SK-N-SH (cell line): ENCODE data around the gene APBB2. TPM values are rescaled to one million over a fixed set of nuclear protein-coding genes. Genes with fewer than 3 reads are reported as not detected.
A peak's percentile ranks its signal among the peaks of the same experiment; 100 is the strongest.

Experiments
- CTCF ChIA-PET: fragments of 300-600, 350-600 bp; formaldehyde crosslinking; extraction: SDS; loops from one replicate; lab custom pipeline; 2021; lab: Yijun Ruan, JAX
- POLR2A ChIA-PET: fragments of 350-600 bp; sonication (Branson Sonifier 250); formaldehyde crosslinking; extraction: SDS; loops from one replicate; lab custom pipeline; 2020; ENCODE audit warnings: antibody characterized with exemption, inconsistent platforms; lab: Yijun Ruan, JAX
- DNase-seq: peaks from one replicate; pipeline ENCODE4 v3.0.0; 2012
- H2AFZ ChIP-seq: fragments of 200-600 bp; sonication (generic); 2 replicates; pipeline ENCODE4 v1.8.1; 2016; ENCODE audit warnings: antibody characterized with exemption, mild to moderate bottlenecking, low read depth
- H3F3A ChIP-seq: fragments of 200-600 bp; sonication (generic); replicated peaks from 2 replicates; pipeline ENCODE3; 2016; ENCODE audit warnings: antibody characterized with exemption, mild to moderate bottlenecking; ENCODE audit not compliant: insufficient read depth
- H3K27ac ChIP-seq, 2 experiments: fragments of 200-500 bp in 1 of 2; fragments of 200-600 bp in 1 of 2; sonication (Bioruptor generic) in 1 of 2; sonication (generic), shearing (Covaris generic) in 1 of 2; 2 replicates each; pipeline versions ENCODE4 v1.5.1 to v1.6.1; 2014 to 2016; ENCODE audit warnings: low read depth in 2 of 2, inconsistent platforms in 1 of 2, low read length in 1 of 2, mild to moderate bottlenecking in 1 of 2, mixed read lengths in 1 of 2
- H3K27me3 ChIP-seq: fragments of 200-600 bp; sonication (generic), shearing (Covaris generic); 2 replicates; pipeline ENCODE4 v1.6.1; 2016; ENCODE audit warnings: mixed run types; ENCODE audit not compliant: insufficient read depth
- H3K36me3 ChIP-seq, 2 experiments: fragments of 200-500 bp in 1 of 2; fragments of 200-600 bp in 1 of 2; sonication (Bioruptor generic) in 1 of 2; sonication (generic) in 1 of 2; replicated peaks in 1 of 2; 2 replicates each; pipeline versions ENCODE3 to v1.5.1; 2014 to 2016; ENCODE audit warnings: low read length in 1 of 2, mild to moderate bottlenecking in 1 of 2; ENCODE audit not compliant: insufficient read depth in 2 of 2, control insufficient read depth in 1 of 2
- H3K4me1 ChIP-seq, 2 experiments: fragments of 200-500 bp in 1 of 2; fragments of 200-600 bp in 1 of 2; sonication (Bioruptor generic) in 1 of 2; sonication (generic), shearing (Covaris generic) in 1 of 2; 2 replicates each; pipeline versions ENCODE4 v1.5.1 to v1.6.1; 2014 to 2016; ENCODE audit warnings: low read depth in 1 of 2, low read length in 1 of 2, mixed run types in 1 of 2; ENCODE audit not compliant: insufficient read depth in 2 of 2, control insufficient read depth in 1 of 2
- H3K4me2 ChIP-seq: fragments of 200-600 bp; sonication (generic), shearing (Covaris generic); 2 replicates; pipeline ENCODE4 v1.6.1; 2017; ENCODE audit warnings: mixed run types
- H3K4me3 ChIP-seq, 2 experiments: fragments of 200-500 bp in 1 of 2; fragments of 200-600 bp in 1 of 2; sonication (Bioruptor generic) in 1 of 2; sonication (generic), shearing (Covaris generic) in 1 of 2; 2 replicates each; pipeline versions ENCODE4 v1.5.1 to v1.8.1; 2014 to 2016; ENCODE audit warnings: low read depth in 2 of 2, inconsistent platforms in 1 of 2, low read length in 1 of 2, mild to moderate bottlenecking in 1 of 2, mixed read lengths in 1 of 2, moderate library complexity in 1 of 2
- H3K79me2 ChIP-seq: fragments of 200-600 bp; sonication (generic); 2 replicates; pipeline ENCODE4 v1.8.1; 2017; ENCODE audit warnings: mild to moderate bottlenecking; ENCODE audit not compliant: insufficient read depth
- H3K9ac ChIP-seq: fragments of 200-600 bp; sonication (generic); 2 replicates; pipeline ENCODE4 v1.6.1; 2017; ENCODE audit warnings: mixed run types
- H3K9me2 ChIP-seq: fragments of 200-600 bp; sonication (generic); 2 replicates; pipeline ENCODE4 v1.6.1; 2017; ENCODE audit warnings: mixed run types
- H3K9me3 ChIP-seq: fragments of 200-600 bp; sonication (generic); 2 replicates; pipeline ENCODE4 v1.6.1; 2017; ENCODE audit warnings: mixed run types, mild to moderate bottlenecking, moderate library complexity
- H4K20me1 ChIP-seq: fragments of 200-600 bp; sonication (generic); 2 replicates; pipeline ENCODE4 v1.6.1; 2017; ENCODE audit warnings: mild to moderate bottlenecking, mixed run types; ENCODE audit not compliant: insufficient read depth
- ELF1 ChIP-seq: IDR thresholded peaks from 2 replicates; pipeline ENCODE4 v1.4.0; 2012
- EP300 ChIP-seq, 2 experiments: IDR thresholded peaks; 2 replicates each; pipeline versions ENCODE4 v1.4.0 to v1.6.1; 2012; ENCODE audit warnings: borderline replicate concordance in 1 of 2, low read depth in 1 of 2, low read length in 1 of 2
- EZH2phosphoT487 ChIP-seq: fragments of 200-600 bp; sonication (generic); IDR thresholded peaks from 2 replicates; pipeline ENCODE4 v1.6.1; 2017; ENCODE audit warnings: low read depth, mixed run types, mild to moderate bottlenecking, antibody characterized with exemption, moderate library complexity, borderline replicate concordance
- FOSL2 ChIP-seq: IDR thresholded peaks from 2 replicates; pipeline ENCODE4 v1.4.0; 2012; ENCODE audit warnings: low read depth, mild to moderate bottlenecking, moderate library complexity, borderline replicate concordance
- FOXJ3 ChIP-seq: sonication (generic); formaldehyde crosslinking; IDR thresholded peaks from 2 replicates; pipeline ENCODE4 v1.5.1; 2020; ENCODE audit warnings: mild to moderate bottlenecking, missing genetic modification reagents
- FOXM1 ChIP-seq: IDR thresholded peaks from 2 replicates; pipeline ENCODE4 v1.4.0; 2012; ENCODE audit warnings: low read depth, mild to moderate bottlenecking
- GATA2 ChIP-seq: sonication (generic); formaldehyde crosslinking; IDR thresholded peaks from 2 replicates; pipeline ENCODE4 v1.5.0; 2020; ENCODE audit warnings: mild to moderate bottlenecking, missing genetic modification reagents
- IRF3 ChIP-seq: fragments of 150-350 bp; IDR thresholded peaks from 2 replicates; pipeline ENCODE4 v1.6.1; 2016; ENCODE audit warnings: mild to moderate bottlenecking, low read depth, low read length
- MAX ChIP-seq: IDR thresholded peaks from 2 replicates; pipeline ENCODE4 v1.4.0; 2012; ENCODE audit warnings: low read depth
- MXI1 ChIP-seq: IDR thresholded peaks from 2 replicates; pipeline ENCODE4 v1.6.1; 2012; ENCODE audit warnings: mild to moderate bottlenecking, low read depth, low read length, improper control_type of control experiment
- RAD21 ChIP-seq: IDR thresholded peaks from 2 replicates; pipeline ENCODE4 v1.6.1; 2012; ENCODE audit warnings: mild to moderate bottlenecking, low read length
- RCOR1 ChIP-seq: fragments of 150-350 bp; IDR thresholded peaks from 2 replicates; pipeline ENCODE4 v1.6.1; 2017; ENCODE audit warnings: antibody characterized with exemption, low read length
- REST ChIP-seq: IDR thresholded peaks from 2 replicates; pipeline ENCODE4 v1.6.1; 2012; ENCODE audit warnings: mild to moderate bottlenecking, low read depth, low read length, moderate library complexity
- SMC3 ChIP-seq: IDR thresholded peaks from 2 replicates; pipeline ENCODE4 v1.6.1; 2012; ENCODE audit warnings: low read depth, low read length, improper control_type of control experiment
- TAF1 ChIP-seq: IDR thresholded peaks from 2 replicates; pipeline ENCODE4 v1.6.1; 2012; ENCODE audit warnings: low read depth, mild to moderate bottlenecking, low read length, moderate library complexity, borderline replicate concordance
- TCF12 ChIP-seq: IDR thresholded peaks from 2 replicates; pipeline ENCODE4 v1.4.0; 2012
- TEAD4 ChIP-seq: IDR thresholded peaks from 2 replicates; pipeline ENCODE4 v1.4.0; 2012; ENCODE audit warnings: mild to moderate bottlenecking, borderline replicate concordance; ENCODE audit not compliant: insufficient read depth
- USF1 ChIP-seq: IDR thresholded peaks from 2 replicates; pipeline ENCODE4 v1.4.0; 2012; ENCODE audit warnings: low read depth, borderline replicate concordance
- USF2 ChIP-seq: fragments of 150-350 bp; IDR thresholded peaks from 2 replicates; pipeline ENCODE4 v1.6.1; 2017; ENCODE audit warnings: antibody characterized with exemption, low read length, low read depth, borderline replicate concordance
- YY1 ChIP-seq: IDR thresholded peaks from 2 replicates; pipeline ENCODE4 v1.4.0; 2012; ENCODE audit warnings: low read depth, mild to moderate bottlenecking
- WGBS: methylation state at CpG from one replicate; pipeline ENCODE4 v1.1.6; 2017; ENCODE audit warnings: low lambda C conversion rate; 5-methylcytosine and 5-hydroxymethylcytosine counted together
- polyA plus RNA-seq, 3 experiments: library from polyadenylated mRNA; depleted of rRNA; stranded (reverse); fragments of >200 nt; gene quantifications; 2 replicates each; pipeline ENCODE4 v1.2.3, GENCODE V29; 2012

APBB2 gene
- polyA plus RNA-seq, 1 of the 3 experiments (the other 2 are of a cell fraction) = 49.8 TPM

- Histone ChIP-seq H3K27ac (peak overlapping the region; percentile 28 to 43; a peak in 2 of 4 replicates), H3K4me1 (no peaks in the 10 kb centered on the region; a peak in 1 of 4 replicates), H4K20me1 (peaks cover 4% of the 10 kb centered on the region), H3K4me2 (no peak overlapping the region), H3K79me2 (peaks cover 97% of the 10 kb centered on the region), H3F3A (peaks cover 16% of the 10 kb centered on the region), H3K9me2 (no peaks in the 10 kb centered on the region), H3K27me3 (no peaks in the 10 kb centered on the region), H3K9me3 (no peaks in the 10 kb centered on the region), H2AFZ (no peak overlapping the region), H3K9ac (no peak overlapping the region), H3K4me3 (no peak overlapping the region), H3K36me3 (peaks cover 0 to 15% of the 10 kb centered on the region in 2 experiments)
- ChIA-PET POLR2A (no interaction called here), CTCF (interaction anchor here (1.0 kb wide), 1 partner anchor 11 kb away, joined by 4 read pairs; no protein-coding TSS in a partner anchor)
- DNase-seq = no peak
- 91% methylated on average over 7 of the region's 7 CpGs for WGBS
- TF ChIP-seq FOXM1 (no peak), EP300 (IDR thresholded peaks at IDR 0.05; ENCODE audit: borderline replicate concordance in 1 of 2, low read depth in 1 of 2, low read length in 1 of 2) (no peak)
Observed at GRCh38 chr4:41125558-41126311, 88.6 kb downstream of the APBB2 start.

GRCh38 chr4:41124916-41125548 lies 89.3 kb downstream of the APBB2 start:
- no peaks in the 10 kb centered on the region for H3K27me3 ChIP-seq
- H3K9me2 ChIP-seq = no peaks in the 10 kb centered on the region
- peaks cover 16% of the 10 kb centered on the region for H3F3A ChIP-seq
- peaks cover 96% of the 10 kb centered on the region for H3K79me2 ChIP-seq
- H3K27ac ChIP-seq = peak overlapping the region; percentile 28 to 39; a peak in 2 of 4 replicates
- ChIA-PET POLR2A (no interaction called here), CTCF (interaction anchor here (1.0 kb wide), 1 partner anchor 10 kb away, joined by 4 read pairs; no protein-coding TSS in a partner anchor)
- peaks cover 4% of the 10 kb centered on the region for H4K20me1 ChIP-seq
- H3K9ac ChIP-seq = no peak overlapping the region
- H3K9me3 ChIP-seq = no peaks in the 10 kb centered on the region
- 83% methylated on average over 3 of the region's 3 CpGs for WGBS
- no peak overlapping the region for H3K4me3 ChIP-seq
- no peak for DNase-seq
- H3K36me3 ChIP-seq = peaks cover 0 to 15% of the 10 kb centered on the region in 2 experiments
- H3K4me1 ChIP-seq = no peaks in the 10 kb centered on the region; a peak in 1 of 4 replicates
- no peak overlapping the region for H2AFZ ChIP-seq
- no peak overlapping the region for H3K4me2 ChIP-seq
- TF ChIP-seq FOXJ3 (CRISPR knock-in tag) = no peak
- TF ChIP-seq YY1 = no peak
- TF ChIP-seq GATA2 (CRISPR knock-in tag) = no peak
- TF ChIP-seq USF1 = no peak
- TF ChIP-seq RAD21 = no peak
- TF ChIP-seq FOSL2 = no peak
- no peak for TF ChIP-seq TEAD4
- TF ChIP-seq TCF12 = no peak
- TF ChIP-seq TAF1 = no peak
- no peak for TF ChIP-seq EZH2phosphoT487
- no peak for TF ChIP-seq MXI1
- no peak for TF ChIP-seq REST
- no peak for TF ChIP-seq SMC3
- no peak for TF ChIP-seq USF2
- TF ChIP-seq ELF1 = no peak
- no peak for TF ChIP-seq IRF3
- TF ChIP-seq MAX = no peak
- TF ChIP-seq RCOR1 = no peak
